HK-2 (cell line): ENCODE results near the gene KLHDC8A.

Experiments
- DNase-seq: peaks from one replicate; pipeline ENCODE4 v3.0.0-alpha.2; 2018; ENCODE audit not compliant: unreplicated experiment

Gene KLHDC8A

DNA sequence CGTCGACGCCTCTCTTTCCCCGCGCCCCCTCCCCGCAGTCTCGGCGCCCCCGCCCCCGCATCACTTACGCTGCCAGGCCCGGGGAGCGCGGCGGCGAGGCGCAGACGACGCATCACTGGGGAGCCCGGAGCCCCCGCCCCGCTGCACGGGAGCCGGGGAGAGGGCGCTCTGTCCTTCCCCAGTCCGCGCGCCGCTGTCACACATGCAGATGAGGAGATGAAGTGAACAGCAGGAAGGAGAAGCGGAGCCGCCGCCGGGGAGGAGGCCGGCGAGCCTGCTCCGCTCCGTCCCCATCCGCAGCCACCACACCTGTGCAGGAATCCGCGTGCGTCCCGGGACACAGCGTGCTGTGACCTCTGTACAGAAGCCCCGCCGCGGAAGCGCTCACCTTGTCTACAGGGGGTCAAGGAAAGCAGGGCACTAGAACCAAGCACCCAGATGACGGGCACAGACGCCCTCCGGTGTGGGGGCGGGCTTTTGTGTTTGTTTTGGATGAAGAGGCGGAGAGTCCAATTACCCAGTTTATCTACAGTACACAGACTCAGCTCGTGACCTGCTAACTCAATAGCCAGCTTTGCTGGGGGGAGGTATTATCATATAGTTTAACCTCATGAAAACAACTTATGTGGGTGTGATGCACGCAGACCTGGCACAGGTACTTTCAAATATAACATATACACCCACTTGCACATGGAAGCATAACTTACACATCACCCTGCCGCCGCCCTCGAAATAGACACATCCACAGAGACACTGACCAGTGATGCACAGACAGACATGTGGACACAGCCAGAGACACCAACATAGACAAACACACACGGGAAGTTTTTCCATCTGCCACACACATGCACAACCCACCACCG, 12.4 kb downstream of the KLHDC8A start:
- no peak for DNase-seq

DNA sequence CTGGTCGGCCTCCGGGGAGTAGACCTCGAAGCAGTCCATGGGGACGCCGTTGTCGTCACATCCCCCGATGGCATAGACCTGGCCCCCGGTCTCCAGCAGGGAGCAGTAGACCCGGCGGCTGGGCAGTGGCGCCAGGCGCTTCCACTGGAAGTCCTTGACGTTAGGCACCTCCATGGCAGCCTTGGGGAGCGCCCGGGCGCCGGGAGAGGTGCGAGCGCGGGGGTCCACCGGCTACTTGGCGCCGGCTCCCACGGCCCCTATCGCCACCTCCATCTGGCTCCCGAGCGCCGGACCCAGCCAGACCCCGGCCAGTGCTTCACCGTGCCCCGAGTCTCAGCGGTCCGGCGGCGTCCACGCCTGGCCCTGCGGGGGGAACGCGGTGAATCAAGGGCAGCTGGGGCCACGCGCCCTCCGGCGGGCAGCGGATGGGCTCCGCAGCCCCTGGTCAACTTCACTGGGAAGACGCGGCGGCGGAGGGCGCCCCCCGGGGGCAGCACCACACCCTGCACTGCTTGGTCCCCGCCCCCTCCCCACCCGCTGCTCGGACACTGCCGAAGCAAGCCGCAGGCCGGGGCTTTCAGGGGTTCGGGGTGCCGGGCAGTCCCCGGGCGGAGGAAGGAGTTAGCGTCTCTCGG, 13.2 kb downstream of the KLHDC8A start:
- no peak for DNase-seq

DNA sequence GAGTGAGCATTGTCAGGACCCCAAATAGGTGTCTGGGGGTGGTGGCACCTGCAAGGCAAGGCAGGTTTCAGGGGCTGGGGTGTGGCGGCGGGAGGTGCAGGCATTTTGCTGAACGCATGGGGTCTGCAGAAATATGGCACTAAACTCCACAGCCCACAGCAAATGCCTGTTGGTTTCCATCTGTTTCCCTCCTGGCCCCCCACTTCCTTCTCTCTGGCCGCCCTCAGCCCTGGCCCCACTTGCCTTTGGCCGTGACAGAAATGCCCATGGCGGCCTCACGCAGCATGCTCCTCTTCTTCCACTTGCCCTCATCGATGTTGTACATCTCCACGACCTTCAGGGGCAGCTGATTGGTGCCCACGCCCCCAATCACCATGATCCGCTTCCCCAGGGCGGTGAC, 13.7 kb downstream of the KLHDC8A start:
- DNase-seq = no peak

DNA sequence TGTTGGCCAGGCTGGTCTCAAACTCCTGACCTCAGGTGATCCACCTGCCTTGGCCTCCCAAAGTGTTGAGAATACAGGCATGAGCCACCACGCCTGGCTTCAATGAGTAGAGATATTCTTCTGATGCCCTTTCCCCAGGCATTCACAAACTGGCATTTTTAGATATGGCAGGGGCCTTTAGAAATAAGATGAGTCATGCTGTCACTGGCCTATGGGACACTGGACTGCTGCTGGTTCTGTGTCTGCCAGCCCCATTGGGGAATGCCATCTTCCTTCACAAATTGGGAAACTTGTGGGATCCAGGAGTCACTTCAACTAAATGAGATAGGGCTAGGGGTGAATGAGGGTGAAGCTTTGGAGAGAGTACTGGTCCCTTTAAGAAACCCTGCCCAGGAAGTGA, 16.0 kb downstream of the KLHDC8A start:
- no peak for DNase-seq

GRCh38 chr1:205339717-205340116, 17.0 kb downstream of the KLHDC8A start:
- no peak for DNase-seq

GRCh38 chr1:205339197-205339702, 17.5 kb downstream of the KLHDC8A start:
- DNase-seq = no peak

DNA sequence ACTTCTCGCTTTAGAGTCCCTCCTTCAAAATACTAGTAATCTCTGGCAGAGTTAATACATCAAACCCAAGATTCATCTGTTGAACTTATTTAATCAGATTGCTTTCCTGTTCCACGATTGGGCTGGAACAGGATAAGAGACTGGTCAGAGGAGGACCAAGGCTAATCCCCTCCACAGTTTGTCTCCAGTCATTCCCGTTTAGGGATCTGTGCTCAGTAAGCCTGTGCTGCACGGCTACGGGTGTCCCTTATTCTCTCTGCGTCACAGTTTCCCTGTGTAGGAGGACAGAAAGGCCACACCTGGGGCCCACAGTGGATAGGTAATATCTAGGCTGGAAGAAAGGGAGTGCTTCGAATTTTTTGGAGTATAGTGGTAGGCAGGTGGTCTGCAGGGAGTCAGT, 18.7 kb downstream of the KLHDC8A start:
- no peak for DNase-seq

DNA sequence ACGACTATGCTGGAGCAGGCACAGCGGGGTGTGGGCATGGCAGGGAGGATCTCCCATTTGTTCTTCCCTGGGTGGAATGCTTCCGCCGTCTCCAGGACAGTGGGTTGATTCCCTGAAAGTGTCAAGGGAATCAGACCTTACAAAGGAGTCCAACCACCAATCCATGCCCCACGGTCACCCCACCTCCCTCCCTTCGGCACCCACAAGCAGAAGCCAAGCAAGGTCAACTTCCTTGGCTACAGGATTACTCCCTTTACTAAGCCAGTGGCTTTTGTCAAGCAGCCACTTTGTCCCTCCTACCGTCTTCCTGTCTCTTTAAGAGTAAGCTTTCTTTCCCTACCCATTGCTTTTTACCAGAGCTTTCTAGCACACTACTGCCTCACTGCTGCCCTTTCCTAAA, 19.2 kb downstream of the KLHDC8A start:
- no peak for DNase-seq

- peak; percentile 80 for DNase-seq
These were observed 21.0 kb downstream of the KLHDC8A start for GRCh38 chr1:205335692-205336091.

- no peak for DNase-seq
These were observed 24.5 kb downstream of the KLHDC8A start for GRCh38 chr1:205332015-205332791.

DNA sequence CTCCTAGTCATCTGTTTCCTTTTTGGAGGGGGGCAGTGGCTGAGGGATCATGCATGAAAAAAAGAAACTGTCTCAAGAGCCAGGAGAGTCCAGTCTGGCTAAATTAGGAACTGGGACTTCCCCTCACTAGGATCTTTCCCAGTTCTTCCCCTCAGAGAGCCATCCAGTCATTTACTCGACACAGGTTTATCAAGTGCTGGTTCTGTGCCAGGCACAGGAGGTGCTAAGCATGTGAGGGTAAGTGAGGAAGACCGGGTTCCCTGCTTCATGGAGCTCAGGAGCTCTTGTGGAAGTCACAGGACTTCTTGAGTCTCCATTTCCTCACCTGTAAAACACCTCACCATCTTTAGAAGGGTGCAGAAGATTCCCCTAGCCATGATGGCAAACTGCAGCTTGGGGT, 26.6 kb downstream of the KLHDC8A start:
- no peak for DNase-seq

DNA sequence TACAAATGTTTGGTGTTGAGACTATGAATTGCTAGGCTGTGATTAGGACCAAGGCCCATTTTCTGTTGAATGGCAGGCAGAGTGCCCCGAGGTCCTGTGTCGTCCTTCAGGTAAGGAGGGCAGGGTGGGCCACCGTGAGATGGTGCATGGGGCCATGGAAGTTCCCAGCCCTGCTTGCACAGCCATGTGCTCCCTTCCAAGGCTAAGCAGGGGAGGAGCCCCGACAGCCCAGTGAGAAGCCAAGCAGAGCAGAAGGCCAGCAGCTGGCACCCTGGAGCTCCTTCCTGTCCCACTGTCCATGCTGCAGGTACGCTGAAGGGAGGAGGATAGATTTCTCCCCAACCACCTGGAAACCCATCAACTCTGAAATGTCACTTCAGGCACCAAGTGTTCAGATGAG, 27.0 kb downstream of the KLHDC8A start:
- DNase-seq = no peak

DNA sequence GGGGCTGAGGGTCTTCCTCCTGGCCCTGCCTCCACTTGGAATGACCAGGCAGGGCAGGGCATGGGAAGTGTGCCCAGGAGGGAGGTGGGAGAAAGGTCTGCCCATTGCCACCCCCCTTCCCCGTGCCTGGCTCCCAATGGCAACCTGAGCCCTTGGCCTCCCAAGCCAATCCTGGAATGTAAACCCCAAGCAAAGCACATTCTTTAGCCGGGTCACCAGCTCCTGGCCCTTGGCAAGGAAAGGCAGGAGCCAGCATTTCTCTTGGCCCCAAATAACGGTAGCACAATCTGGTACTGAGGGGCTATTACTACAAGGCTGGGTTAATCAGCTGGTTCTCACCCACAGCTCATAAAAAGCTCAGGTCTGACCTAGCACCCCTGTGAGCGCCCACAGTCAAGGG, 28.2 kb downstream of the KLHDC8A start:
- DNase-seq = no peak

GRCh38 chr1:205326812-205327466, 29.8 kb downstream of the KLHDC8A start:
- no peak for DNase-seq

DNA sequence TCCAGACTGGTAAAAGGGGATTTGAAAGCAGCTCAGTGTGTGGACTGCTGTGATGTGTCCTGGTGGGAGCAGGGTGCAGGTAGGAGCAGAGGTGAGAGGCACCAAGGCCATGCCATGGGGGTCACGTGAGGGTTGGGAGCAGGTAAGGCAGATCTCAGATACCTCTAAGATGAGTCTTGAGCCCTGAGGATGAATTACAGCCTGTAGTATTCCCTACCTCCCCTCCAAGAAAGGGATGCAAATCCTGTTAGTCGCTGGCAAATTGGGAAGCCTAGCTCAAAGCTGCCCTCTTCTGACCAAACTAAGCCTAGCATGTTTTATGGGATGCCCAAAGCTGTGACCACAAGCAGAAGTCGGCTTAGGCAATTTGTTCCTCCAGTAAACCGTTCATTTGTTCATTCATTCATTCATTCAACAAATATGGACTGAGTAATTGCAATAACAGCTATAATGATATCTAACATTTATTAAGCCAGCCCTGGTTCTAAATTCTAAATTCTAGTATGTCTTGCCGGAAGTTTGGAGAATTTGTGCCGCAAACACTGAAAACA, 31.3 kb downstream of the KLHDC8A start:
- peak; percentile 81 for DNase-seq

- peak; percentile 89 for DNase-seq
These were observed 31.9 kb downstream of the KLHDC8A start for GRCh38 chr1:205324781-205325180.

DNA sequence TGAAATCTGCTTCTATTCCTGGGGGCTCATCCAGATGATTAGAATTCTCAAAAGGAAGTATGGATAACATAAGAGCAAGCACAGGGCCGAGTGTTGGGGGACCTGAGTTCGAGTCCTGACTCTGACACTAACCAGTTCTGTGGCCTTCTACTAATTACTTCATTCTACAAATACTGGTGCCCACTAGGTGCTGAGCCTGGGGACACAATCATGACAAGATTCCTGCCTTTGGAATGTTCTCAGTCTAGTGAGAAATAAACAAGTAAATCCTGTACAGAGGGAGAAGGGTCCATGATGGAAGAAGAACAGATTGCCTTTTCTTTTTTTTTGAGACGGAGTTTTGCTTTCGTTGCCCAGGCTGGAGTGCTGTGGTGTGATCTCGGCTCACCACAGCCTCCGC, 32.9 kb downstream of the KLHDC8A start:
- DNase-seq = no peak

DNA sequence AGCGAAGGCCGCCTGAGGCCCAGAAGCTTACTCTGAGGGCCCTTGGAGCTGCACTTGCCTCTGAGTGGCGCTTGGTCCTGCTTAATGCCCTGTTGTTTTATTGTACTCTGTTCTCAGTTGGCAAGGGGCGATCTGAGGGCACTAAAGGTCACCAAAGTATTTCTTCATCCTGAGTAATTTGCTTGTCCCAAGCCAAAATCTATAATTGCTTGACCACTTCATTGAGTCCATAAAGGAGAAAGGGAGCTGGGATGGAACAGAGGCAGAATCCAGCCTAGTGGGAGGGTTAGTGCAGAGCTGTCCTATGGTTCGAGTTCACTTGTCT, 34.8 kb downstream of the KLHDC8A start:
- no peak for DNase-seq

DNA sequence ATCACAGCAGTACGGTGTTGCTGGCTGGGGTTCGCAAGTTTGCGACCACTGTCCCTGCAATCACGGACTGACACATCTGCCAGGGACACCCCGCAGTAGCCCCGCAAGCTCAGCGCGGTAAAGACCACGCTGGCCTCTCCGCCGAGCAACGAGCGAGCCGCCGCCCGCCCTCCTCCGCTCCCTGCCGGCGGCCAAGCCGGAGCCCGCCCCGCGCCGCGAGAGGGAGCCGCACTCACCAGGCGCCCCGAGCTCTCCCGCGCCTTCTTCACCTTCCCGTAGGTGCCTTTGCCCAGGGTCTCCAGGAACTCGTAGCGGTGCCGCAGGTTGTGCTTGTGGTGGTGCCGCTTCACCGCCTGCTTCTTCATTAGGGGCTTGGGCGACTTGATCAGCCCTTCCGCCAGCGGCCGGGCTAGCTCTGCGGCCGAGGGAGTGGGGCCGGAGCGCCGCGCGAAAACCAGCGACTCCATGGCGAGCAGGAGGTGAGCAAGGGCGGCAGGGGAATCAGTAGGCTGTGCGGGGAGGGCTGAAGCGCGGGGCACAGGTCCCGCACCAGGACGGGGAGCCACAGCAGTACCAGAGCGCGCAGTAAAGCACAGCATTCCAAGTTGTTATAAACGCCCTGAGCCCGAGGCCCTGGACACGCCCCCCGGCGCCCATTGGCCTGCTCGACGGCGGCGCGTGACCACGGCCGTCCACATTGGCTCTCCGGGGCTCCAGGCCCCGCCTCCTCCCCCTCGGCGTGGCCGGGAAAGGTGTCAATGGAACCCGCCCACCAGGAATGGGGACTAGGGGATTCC, 35.4 kb downstream of the KLHDC8A start, which contains the start of gene NUAK2:
TSS of gene NUAK2 (minus strand) at position 584 of the 797 bp plus-strand sequence. CDS start at position 467, 117 bp downstream.
- peak; percentile 98 for DNase-seq

GRCh38 chr1:205319081-205320018, 37.4 kb downstream of the KLHDC8A start:
- no peak for DNase-seq
